Left ventricle myocardium inferior (tissue), 1 donor: ENCODE results near the gene ERICH6B. TPM values are rescaled to one million over a fixed set of nuclear protein-coding genes. Genes with fewer than 3 reads are reported as not detected.
"Not testable (repeated sequence)": the region's sequence is repeated elsewhere in the genome, so short reads cannot be mapped to it uniquely, and the experiment has no call there.

Experiments used
- DNase-seq: peaks from one replicate; pipeline ENCODE4 v3.0.0-alpha.2; 2020
- H3K27ac ChIP-seq: fragments of 200-600 bp; replicated peaks from 2 replicates; pipeline ENCODE4 v1.8.0; 2021
- H3K27me3 ChIP-seq: fragments of 200-600 bp; 2 replicates; pipeline ENCODE4 v1.8.0; 2021; ENCODE audit warnings: low read depth
- H3K36me3 ChIP-seq: fragments of 200-600 bp; 2 replicates; pipeline ENCODE4 v1.8.0; 2021
- H3K4me1 ChIP-seq: fragments of 200-600 bp; 2 replicates; pipeline ENCODE4 v1.8.0; 2021
- H3K4me3 ChIP-seq: fragments of 200-600 bp; 2 replicates; pipeline ENCODE4 v1.8.0; 2021; ENCODE audit warnings: mild to moderate bottlenecking, moderate library complexity
- H3K9me3 ChIP-seq: fragments of 200-600 bp; replicated peaks from 2 replicates; pipeline ENCODE4 v1.8.0; 2021
- CTCF ChIP-seq: fragments of 200-600 bp; IDR thresholded peaks from 2 replicates; pipeline ENCODE4 v1.8.0; 2021; ENCODE audit warnings: antibody characterized with exemption, mild to moderate bottlenecking, borderline replicate concordance
- intact Hi-C: fragments of 100-400 bp; cut with micrococcal nuclease; formaldehyde crosslinking; loops from one replicate; pipeline ENCODE4 v1.11.0; 2022
- total RNA-seq: library from RNA; stranded (reverse); fragmentation: NEBNext Ultra II Directional; extraction: Animal tissue kit (Norgen Biotek cat#: 25700); gene quantifications from one replicate; pipeline ENCODE4 v1.2.1, GENCODE V29; 2021
- donor health status: DM: no; HTN: yes; CAD: no; lungs with severe emphysema.

The ERICH6B gene
- total RNA-seq, 1 donor from 2014 or later, result not detected

DNA sequence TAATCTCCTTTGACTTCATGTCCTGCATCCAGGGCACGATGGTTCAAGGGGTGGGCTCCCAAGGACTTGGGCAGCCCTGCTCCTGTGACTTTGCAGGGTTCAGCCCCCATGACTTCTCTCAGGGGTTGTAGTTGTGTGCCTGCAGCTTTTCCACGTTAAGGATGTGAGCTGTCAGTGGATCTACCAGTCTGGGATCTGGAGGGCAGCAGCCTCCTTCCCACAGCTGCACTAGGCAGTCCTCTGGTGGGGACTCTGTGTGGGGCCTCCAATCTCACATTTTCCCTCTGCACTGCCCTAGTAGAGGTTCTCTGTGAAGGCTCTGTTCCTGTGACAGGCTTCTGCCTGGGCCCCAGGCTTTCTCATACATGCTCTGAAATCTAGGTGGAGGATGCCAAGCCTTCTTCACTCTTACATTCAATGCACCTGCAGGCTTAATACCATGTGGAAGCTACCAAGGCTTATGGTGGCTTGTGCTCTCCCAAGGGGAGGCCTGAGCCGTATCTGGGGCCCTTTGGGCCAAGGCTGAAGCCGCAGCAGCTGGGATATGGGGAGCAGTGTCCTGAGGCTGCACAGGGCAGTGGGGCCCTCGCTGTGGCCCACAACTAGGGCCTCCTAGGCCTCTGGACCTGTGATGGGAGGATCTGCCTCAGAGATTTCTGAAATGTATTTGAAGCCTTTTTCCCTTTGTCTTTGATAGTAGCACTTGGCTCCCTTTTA, 39.3 kb upstream of the ERICH6B start:
- no peaks in the 10 kb centered on the region for H3K36me3 ChIP-seq
- no peak for DNase-seq
- intact Hi-C loops, result no loop called here
- H3K27ac ChIP-seq, result no peak overlapping the region
- peaks cover 12% of the 10 kb centered on the region for H3K9me3 ChIP-seq
- H3K27me3 ChIP-seq, result no peaks in the 10 kb centered on the region
- H3K4me3 ChIP-seq, result no peak overlapping the region
- no peaks in the 10 kb centered on the region for H3K4me1 ChIP-seq
- no peak for TF ChIP-seq CTCF

- H3K9me3 ChIP-seq, result peaks cover 18% of the 10 kb centered on the region
- H3K27ac ChIP-seq, H3K36me3 ChIP-seq, intact Hi-C loops, H3K4me3 ChIP-seq, H3K4me1 ChIP-seq, DNase-seq: not testable (repeated sequence)
- H3K27me3 ChIP-seq, result peaks cover 20% of the 10 kb centered on the region
These were observed 29.7 kb upstream of the ERICH6B start for GRCh38 chr13:45645263-45645662.

- DNase-seq, intact Hi-C loops, H3K27ac ChIP-seq, H3K4me3 ChIP-seq, H3K4me1 ChIP-seq, H3K36me3 ChIP-seq: not testable (repeated sequence)
- peaks cover 24% of the 10 kb centered on the region for H3K27me3 ChIP-seq
- peaks cover 18% of the 10 kb centered on the region for H3K9me3 ChIP-seq
These were observed 26.6 kb upstream of the ERICH6B start for GRCh38 chr13:45642159-45642558.

DNA sequence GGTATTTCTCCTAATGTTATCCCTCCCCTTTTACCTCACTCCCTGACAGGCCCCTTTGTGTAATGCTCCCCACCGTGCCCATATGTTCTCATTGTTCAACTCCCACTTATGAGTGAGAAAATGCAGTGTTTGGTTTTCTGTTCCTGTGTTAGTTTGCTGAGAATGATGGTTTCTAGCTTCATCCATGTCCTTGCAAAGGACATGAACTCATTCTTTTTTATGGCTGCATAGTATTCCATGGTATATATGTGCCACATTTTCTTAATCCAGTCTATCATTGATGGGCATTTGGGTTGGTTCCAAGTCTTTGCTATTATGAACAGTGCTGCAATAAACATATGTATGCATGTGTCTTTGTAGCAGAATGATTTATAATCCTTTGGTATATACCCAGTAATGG, 19.8 kb upstream of the ERICH6B start:
- H3K9me3 ChIP-seq, result peaks cover 16% of the 10 kb centered on the region
- intact Hi-C loops, DNase-seq, H3K27ac ChIP-seq, H3K4me1 ChIP-seq, H3K36me3 ChIP-seq, H3K4me3 ChIP-seq: not testable (repeated sequence)
- peaks cover 22% of the 10 kb centered on the region for H3K27me3 ChIP-seq

GRCh38 chr13:45630791-45631190, 15.3 kb upstream of the ERICH6B start:
- Histone ChIP-seq H3K36me3 (no peaks in the 10 kb centered on the region), H3K9me3 (peaks cover 4% of the 10 kb centered on the region), H3K27me3 (peaks cover 41% of the 10 kb centered on the region), H3K4me3 (no peak overlapping the region), H3K27ac (no peak overlapping the region), H3K4me1 (no peaks in the 10 kb centered on the region)
- TF ChIP-seq CTCF, result no peak
- DNase-seq, result no peak
- intact Hi-C loops, result no loop called here

GRCh38 chr13:45629940-45630339, 14.4 kb upstream of the ERICH6B start:
- TF ChIP-seq CTCF, result no peak
- H3K36me3 ChIP-seq, result no peaks in the 10 kb centered on the region
- intact Hi-C loops, result no loop called here

DNA sequence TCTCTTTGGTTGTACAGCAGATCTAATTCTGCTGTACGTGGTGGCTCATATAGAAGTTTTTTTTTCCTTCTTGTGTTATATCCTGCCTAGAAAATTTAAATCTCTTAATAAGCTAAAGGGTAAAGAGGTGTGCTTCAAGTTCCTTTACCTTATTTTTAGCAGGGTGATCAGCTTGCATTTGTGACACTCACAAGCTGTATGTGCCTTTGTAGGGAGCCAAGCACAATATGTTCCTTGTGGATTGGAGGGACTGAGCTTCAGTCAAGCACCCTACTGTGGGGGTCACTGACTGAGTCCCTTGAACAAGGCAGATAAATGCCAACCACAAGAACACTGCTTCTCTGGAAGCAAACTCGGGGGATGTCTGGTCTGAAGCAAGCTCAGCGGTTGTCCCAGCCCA, 12.6 kb upstream of the ERICH6B start:
- H3K27ac ChIP-seq, result no peak overlapping the region
- DNase-seq, result no peak
- no peaks in the 10 kb centered on the region for H3K36me3 ChIP-seq
- no peak for TF ChIP-seq CTCF
- no peak overlapping the region for H3K4me3 ChIP-seq
- intact Hi-C loops, result no loop called here
- no peaks in the 10 kb centered on the region for H3K9me3 ChIP-seq
- H3K27me3 ChIP-seq, result peaks cover 46% of the 10 kb centered on the region
- no peaks in the 10 kb centered on the region for H3K4me1 ChIP-seq

More at GRCh38 chr13:45629940-45630339, 14.4 kb upstream of the ERICH6B start:
- Histone ChIP-seq H3K4me1 (no peaks in the 10 kb centered on the region), H3K4me3 (no peak overlapping the region), H3K27me3 (peaks cover 49% of the 10 kb centered on the region), H3K27ac (no peak overlapping the region), H3K9me3 (no peaks in the 10 kb centered on the region)
- no peak for DNase-seq
